EL (cell line): ENCODE data around the gene CT47A7.
"Not testable (repeated sequence)": the region's sequence is repeated elsewhere in the genome, so short reads cannot be mapped to it uniquely, and the experiment has no call there.

Experiments used
- DNase-seq: peaks from one replicate; pipeline ENCODE4 v3.0.0-alpha.2; 2016

Gene CT47A7

GRCh38 chrX:120956500-120956899, at the start of gene CT47A7:
TSS of gene CT47A7 (minus strand) at chrX:120956600. CDS start at chrX:120956345, 255 bp downstream.
- not testable (repeated sequence) for DNase-seq

DNA sequence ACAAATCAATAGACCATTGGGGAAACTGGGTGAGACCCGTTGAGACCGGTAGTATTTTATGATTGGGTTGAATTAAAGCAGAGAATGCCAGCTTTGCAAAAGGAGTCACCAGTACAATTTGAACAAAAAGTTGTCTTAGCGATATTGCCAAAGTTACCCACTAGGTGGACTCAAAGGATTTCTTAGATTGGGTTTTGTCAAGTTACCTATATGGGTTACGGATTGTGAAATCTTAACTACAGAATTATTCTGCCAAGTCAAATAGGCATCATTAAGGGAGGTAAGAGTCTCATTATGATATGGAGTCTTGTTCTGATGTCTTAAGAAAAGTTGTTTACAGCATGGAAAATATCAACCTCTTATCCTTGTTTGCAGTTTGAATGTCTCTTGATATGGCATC, 44.2 kb upstream of the CT47A7 start:
- DNase-seq: peak; percentile 8

- no peak for DNase-seq
Observed at GRCh38 chrX:120999413-120999812, 43.0 kb upstream of the CT47A7 start.

DNA sequence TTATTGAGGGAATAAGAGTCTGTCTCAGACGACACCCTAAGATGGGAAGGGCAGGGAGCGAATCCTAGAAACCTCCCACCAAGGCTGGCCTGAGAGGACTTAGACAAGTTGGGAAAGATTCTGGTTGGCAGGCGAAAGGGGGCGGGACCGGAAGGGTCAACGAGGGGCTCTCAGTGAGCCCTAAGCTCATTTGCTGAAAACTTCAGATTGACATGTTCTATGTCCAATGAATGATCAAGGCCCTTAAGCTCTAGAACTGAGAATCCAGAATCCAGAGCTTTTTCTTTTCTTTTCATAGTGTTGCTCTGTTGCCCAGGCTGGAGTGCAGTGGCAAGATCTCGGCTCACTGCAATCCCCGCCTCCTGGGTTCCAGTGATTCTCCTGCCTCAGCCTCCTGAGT, 29.3 kb upstream of the CT47A7 start, which contains the start of gene CT47A1:
Gene CT47A1, minus strand, starts transcription at position 101 of the 400 bp plus-strand sequence. CDS start 231 bp downstream, outside the sequence.
- not testable (repeated sequence) for DNase-seq
